Mesendoderm (in vitro differentiated cells): ENCODE measurements around the gene AQP5.

Source experiments
- DNase-seq: peaks from one replicate; pipeline ENCODE4 v3.0.0; 2013
- H2AK5ac ChIP-seq: 2 replicates; pipeline ENCODE4 v1.6.1; 2013; ENCODE audit warnings: low read length, inconsistent platforms
- H2BK120ac ChIP-seq: 2 replicates; pipeline ENCODE4 v1.6.1; 2013; ENCODE audit warnings: low read depth, mild to moderate bottlenecking, low read length, moderate library complexity, mixed read lengths
- H2BK15ac ChIP-seq: replicated peaks from 2 replicates; pipeline ENCODE4 v1.6.1; 2013; ENCODE audit warnings: low read depth, mild to moderate bottlenecking, moderate library complexity
- H2BK5ac ChIP-seq: 2 replicates; pipeline ENCODE4 v1.6.1; 2013; ENCODE audit warnings: low read length, inconsistent platforms
- H3K18ac ChIP-seq: 2 replicates; pipeline ENCODE4 v1.6.1; 2013; ENCODE audit warnings: mild to moderate bottlenecking, low read length, mixed read lengths
- H3K23ac ChIP-seq: one replicate; pipeline ENCODE4 v1.6.1; 2013; ENCODE audit warnings: low read length
- H3K27ac ChIP-seq: 2 replicates; pipeline ENCODE4 v1.5.1; 2013; ENCODE audit warnings: low read depth, mild to moderate bottlenecking, inconsistent platforms, low read length, moderate library complexity
- H3K27me3 ChIP-seq: 2 replicates; pipeline ENCODE4 v1.6.1; 2013; ENCODE audit warnings: low read length, control low read depth, mild to moderate bottlenecking, inconsistent platforms; ENCODE audit not compliant: insufficient read depth, poor library complexity
- H3K36me3 ChIP-seq: 2 replicates; pipeline ENCODE4 v1.6.1; 2013; ENCODE audit warnings: low read length, inconsistent platforms; ENCODE audit not compliant: control insufficient read depth, insufficient read depth
- H3K4ac ChIP-seq: one replicate; pipeline ENCODE4 v1.6.1; 2013; ENCODE audit warnings: low read depth, mild to moderate bottlenecking, low read length, moderate library complexity
- H3K4me1 ChIP-seq: 2 replicates; pipeline ENCODE4 v1.6.1; 2013; ENCODE audit warnings: low read depth, low read length, inconsistent platforms; ENCODE audit not compliant: control insufficient read depth
- H3K4me2 ChIP-seq: 2 replicates; pipeline ENCODE4 v1.6.1; 2013; ENCODE audit warnings: low read length
- H3K4me3 ChIP-seq: 2 replicates; pipeline ENCODE4 v1.5.1; 2013; ENCODE audit warnings: mild to moderate bottlenecking, low read length
- H3K56ac ChIP-seq: one replicate; pipeline ENCODE4 v1.6.1; 2013; ENCODE audit warnings: low read length
- H3K79me1 ChIP-seq: 2 replicates; pipeline ENCODE4 v1.6.1; 2013; ENCODE audit warnings: low read length, inconsistent platforms
- H3K79me2 ChIP-seq: 2 replicates; pipeline ENCODE4 v1.6.1; 2013; ENCODE audit warnings: mild to moderate bottlenecking, low read length; ENCODE audit not compliant: control insufficient read depth, insufficient read depth
- H3K9ac ChIP-seq: 2 replicates; pipeline ENCODE4 v1.6.1; 2013; ENCODE audit warnings: low read length, inconsistent platforms
- H4K5ac ChIP-seq: one replicate; pipeline ENCODE4 v1.6.1; 2013; ENCODE audit warnings: low read length
- H4K8ac ChIP-seq: one replicate; pipeline ENCODE4 v1.6.1; 2013; ENCODE audit warnings: low read depth, mild to moderate bottlenecking, control low read depth, low read length, moderate library complexity
- WGBS: extraction: QIAGEN DNeasy Blood & Tissue Kit; methylation state at CpG from one replicate; pipeline ENCODE4 v1.1.7; 2013; ENCODE audit warnings: low lambda C conversion rate, missing lambda C conversion rate; ENCODE audit not compliant: insufficient coverage; ENCODE audit errors: extremely low coverage; 5-methylcytosine and 5-hydroxymethylcytosine counted together

The AQP5 gene

DNA sequence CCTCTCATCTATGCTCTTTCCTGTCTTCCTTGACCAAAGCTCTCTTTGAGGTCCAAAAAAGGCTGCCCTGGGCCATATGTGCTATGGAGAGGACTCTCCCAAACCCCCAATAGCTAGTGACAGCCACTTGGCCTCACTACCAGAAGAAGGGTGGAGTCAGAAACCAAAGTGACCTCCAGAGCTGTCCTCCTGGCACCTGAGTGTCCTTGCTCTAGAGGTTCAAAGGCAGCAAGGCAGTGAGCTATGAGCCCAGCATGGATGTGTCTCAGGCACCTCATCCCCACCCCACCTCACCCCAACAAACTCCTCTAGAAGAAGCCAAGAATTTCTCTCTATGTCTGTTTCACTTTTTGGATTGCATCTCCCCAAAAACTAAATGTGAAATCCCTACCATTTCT lies 4.1 kb upstream of the AQP5 start:
- Histone ChIP-seq H2BK120ac (no peak overlapping the region), H3K27me3 (peaks cover 31% of the 10 kb centered on the region), H3K18ac (no peak overlapping the region), H3K79me1 (no peaks in the 10 kb centered on the region), H3K27ac (no peak overlapping the region), H4K8ac (no peak overlapping the region), H3K56ac (no peak overlapping the region), H3K4me1 (peaks cover 5% of the 10 kb centered on the region), H3K36me3 (no peaks in the 10 kb centered on the region), H3K4me2 (no peak overlapping the region), H4K5ac (no peak overlapping the region), H2BK5ac (no peak overlapping the region), H3K23ac (no peak overlapping the region), H2BK15ac (no peak overlapping the region), H3K4ac (no peak overlapping the region), H3K4me3 (no peak overlapping the region), H3K9ac (no peak overlapping the region), H2AK5ac (no peak overlapping the region), H3K79me2 (no peaks in the 10 kb centered on the region)
- no peak for DNase-seq

DNA sequence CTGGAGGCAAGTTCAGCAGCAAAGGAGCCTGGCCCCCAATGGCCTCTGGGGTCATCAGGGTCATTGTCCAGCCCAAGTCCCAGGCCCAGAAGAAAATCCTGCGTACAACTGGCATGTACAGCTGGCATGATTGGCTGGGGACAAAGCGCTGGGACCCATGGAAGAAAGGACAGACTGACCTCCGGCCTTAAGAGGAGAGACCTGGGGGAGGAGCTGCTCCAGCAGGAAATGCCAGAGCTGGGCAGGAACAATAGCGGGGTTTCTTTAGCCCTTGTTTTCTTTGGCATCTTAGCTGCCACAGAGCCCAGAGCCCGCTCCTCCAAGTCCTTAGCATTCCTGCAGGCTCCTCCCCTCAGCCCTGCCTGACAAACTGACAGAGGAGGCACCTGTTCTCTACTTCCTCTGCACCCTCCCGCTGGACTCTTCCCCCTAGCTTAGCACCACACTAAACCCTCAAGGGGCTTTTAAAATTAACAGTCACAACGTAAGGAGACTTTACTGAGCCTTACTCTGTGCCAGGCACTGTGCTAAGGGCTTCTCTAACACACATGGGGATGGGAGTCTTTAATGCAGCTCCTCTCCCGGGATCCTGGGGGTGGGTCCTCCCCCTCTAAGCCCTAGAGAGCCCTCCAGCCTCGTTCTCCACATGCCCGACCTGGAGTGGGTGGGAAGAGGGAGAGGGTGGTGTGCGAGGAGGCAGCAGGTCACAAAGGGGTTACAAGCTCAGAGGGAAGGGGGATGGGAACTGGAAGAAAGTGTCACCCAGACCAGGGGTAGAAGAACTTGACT lies 1.8 kb upstream of the AQP5 start:
- Histone ChIP-seq H2BK120ac (no peak overlapping the region), H4K5ac (no peak overlapping the region), H3K9ac (no peak overlapping the region), H3K36me3 (no peaks in the 10 kb centered on the region), H3K4me2 (no peak overlapping the region), H3K79me2 (no peaks in the 10 kb centered on the region), H3K27me3 (peaks cover 31% of the 10 kb centered on the region), H3K4me1 (peaks cover under 1% of the 10 kb centered on the region), H3K4me3 (no peak overlapping the region), H2BK15ac (no peak overlapping the region), H3K56ac (no peak overlapping the region), H3K23ac (no peak overlapping the region), H3K27ac (no peak overlapping the region), H4K8ac (no peak overlapping the region), H3K79me1 (no peaks in the 10 kb centered on the region), H2AK5ac (no peak overlapping the region), H3K18ac (no peak overlapping the region), H3K4ac (no peak overlapping the region), H2BK5ac (no peak overlapping the region)
- WGBS = no CpG with 5 or more reads among the region's 11 CpGs
- peak; percentile 61 for DNase-seq

DNA sequence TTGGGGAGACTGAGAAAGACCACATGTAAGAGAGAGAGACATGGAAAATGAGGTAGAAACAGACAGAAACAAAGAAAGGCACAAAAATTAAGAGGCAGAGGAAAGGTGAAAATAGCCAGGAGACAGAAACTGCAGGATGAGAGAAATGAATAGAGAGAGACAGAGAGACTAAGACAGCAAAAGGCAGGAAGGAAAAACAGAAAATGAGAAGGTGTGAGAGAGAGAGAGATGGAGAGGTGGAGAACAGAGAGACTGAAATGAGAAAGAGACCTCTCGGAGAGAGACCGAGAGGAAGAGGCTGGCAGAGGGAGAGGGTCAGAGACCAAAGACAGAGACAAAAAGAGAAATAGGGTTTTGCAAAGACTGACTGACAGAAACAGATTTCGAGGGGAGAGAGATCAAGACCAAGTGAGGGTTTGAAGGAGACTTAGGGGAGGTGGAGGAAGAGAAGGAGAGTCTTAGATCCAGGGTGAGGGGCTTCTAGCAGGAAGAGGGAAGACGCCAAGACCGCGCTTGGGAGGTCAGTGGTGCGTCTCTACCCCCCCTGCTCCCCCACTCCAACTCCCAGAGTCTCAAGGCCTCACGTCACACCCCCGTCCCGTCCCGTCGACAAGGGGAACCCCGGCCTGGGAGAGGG lies 1.1 kb upstream of the AQP5 start:
- H3K36me3 ChIP-seq = no peaks in the 10 kb centered on the region
- no peak for DNase-seq
- H3K4ac ChIP-seq = no peak overlapping the region
- no peak overlapping the region for H3K56ac ChIP-seq
- H3K79me1 ChIP-seq = no peaks in the 10 kb centered on the region
- no peak overlapping the region for H3K18ac ChIP-seq
- H3K79me2 ChIP-seq = no peaks in the 10 kb centered on the region
- no peak overlapping the region for H2BK120ac ChIP-seq
- H2BK15ac ChIP-seq = no peak overlapping the region
- no peak overlapping the region for H4K8ac ChIP-seq
- no peak overlapping the region for H3K4me3 ChIP-seq
- no peak overlapping the region for H3K23ac ChIP-seq
- H3K4me2 ChIP-seq = no peak overlapping the region
- peaks cover 31% of the 10 kb centered on the region for H3K27me3 ChIP-seq
- H2BK5ac ChIP-seq = no peak overlapping the region
- no peak overlapping the region for H2AK5ac ChIP-seq
- WGBS = no CpG with 5 or more reads among the region's 13 CpGs
- H3K4me1 ChIP-seq = no peaks in the 10 kb centered on the region
- no peak overlapping the region for H3K9ac ChIP-seq
- no peak overlapping the region for H3K27ac ChIP-seq
- no peak overlapping the region for H4K5ac ChIP-seq

DNA sequence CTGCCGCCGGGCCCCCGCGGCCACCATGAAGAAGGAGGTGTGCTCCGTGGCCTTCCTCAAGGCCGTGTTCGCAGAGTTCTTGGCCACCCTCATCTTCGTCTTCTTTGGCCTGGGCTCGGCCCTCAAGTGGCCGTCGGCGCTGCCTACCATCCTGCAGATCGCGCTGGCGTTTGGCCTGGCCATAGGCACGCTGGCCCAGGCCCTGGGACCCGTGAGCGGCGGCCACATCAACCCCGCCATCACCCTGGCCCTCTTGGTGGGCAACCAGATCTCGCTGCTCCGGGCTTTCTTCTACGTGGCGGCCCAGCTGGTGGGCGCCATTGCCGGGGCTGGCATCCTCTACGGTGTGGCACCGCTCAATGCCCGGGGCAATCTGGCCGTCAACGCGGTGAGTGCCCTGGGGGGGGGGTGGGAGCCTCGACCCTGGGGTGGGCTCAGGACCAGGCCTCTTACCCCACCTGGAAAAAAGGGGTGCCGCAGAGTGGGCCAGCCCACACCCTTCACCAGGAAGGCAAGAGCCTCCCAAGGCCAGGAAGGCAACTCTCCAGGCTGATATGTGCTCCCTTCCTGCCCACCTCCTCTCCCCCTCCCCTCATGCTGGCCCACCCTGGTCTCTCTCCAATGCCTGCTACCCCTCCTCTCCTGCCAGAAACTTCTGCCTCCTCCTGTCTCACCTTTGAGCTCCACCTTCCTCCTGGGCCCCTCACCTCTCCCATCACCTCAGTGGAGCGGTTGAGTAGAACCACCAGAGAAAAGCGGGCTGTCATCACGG lies 507 bp downstream of the AQP5 start:
- Histone ChIP-seq H4K5ac (no peak overlapping the region), H3K56ac (no peak overlapping the region), H3K79me2 (no peaks in the 10 kb centered on the region), H3K4me1 (no peaks in the 10 kb centered on the region), H3K27me3 (peaks cover 27% of the 10 kb centered on the region), H3K23ac (no peak overlapping the region), H3K79me1 (no peaks in the 10 kb centered on the region), H2BK15ac (no peak overlapping the region), H3K4me2 (no peak overlapping the region), H3K9ac (no peak overlapping the region), H2BK120ac (no peak overlapping the region), H2AK5ac (no peak overlapping the region), H2BK5ac (no peak overlapping the region), H3K4me3 (no peak overlapping the region), H3K4ac (no peak overlapping the region), H3K18ac (no peak overlapping the region), H3K36me3 (no peaks in the 10 kb centered on the region), H3K27ac (no peak overlapping the region), H4K8ac (no peak overlapping the region)
- no CpG with 5 or more reads among the region's 37 CpGs for WGBS
- DNase-seq = no peak

DNA sequence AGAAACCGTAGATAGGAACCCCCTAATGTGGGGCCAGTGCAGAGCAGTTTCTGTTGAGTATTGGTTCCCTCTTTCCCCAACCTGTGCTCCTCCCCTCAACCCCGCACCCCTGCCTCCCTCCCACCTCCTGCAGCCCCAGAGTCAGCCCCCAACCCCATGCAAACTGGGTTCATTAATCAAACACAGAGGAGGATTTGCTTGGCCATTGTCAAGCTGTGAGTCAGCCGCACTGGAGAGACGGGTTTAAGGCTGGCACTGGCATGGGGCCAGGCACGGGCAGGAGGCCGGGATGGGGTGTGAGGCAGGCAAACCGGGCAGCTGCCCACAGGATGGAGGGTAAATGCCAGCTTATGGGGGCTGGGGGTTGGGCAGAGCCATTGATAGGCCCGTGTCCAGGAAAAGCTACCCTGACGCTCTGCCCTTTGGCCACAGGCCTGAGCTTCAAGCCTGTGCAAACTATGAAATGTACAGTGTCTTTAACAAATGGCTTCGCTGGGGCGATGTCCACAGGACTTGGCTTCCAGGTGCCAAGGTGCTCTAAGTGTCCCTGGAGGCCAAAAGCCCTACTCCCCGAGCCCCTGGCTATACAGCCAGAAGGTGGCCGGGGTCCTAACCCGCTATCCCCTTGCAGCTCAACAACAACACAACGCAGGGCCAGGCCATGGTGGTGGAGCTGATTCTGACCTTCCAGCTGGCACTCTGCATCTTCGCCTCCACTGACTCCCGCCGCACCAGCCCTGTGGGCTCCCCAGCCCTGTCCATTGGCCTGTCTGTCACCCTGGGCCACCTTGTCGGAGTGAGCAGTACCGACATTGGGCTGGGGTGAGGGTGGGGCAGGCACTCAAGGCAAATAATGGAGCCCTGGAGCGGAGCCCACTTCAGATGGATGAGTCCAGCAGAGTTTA lies 1.4 kb downstream of the AQP5 start:
- DNase-seq = no peak
- no CpG with 5 or more reads among the region's 21 CpGs for WGBS
- peaks cover 27% of the 10 kb centered on the region for H3K27me3 ChIP-seq

More for the DNA sequence above, 1.4 kb downstream of the AQP5 start:
- Histone ChIP-seq H2AK5ac (no peak overlapping the region), H3K9ac (no peak overlapping the region), H3K56ac (no peak overlapping the region), H3K79me1 (no peaks in the 10 kb centered on the region), H3K27ac (no peak overlapping the region), H3K4ac (no peak overlapping the region), H2BK5ac (no peak overlapping the region), H3K4me3 (no peak overlapping the region), H3K18ac (no peak overlapping the region), H4K5ac (no peak overlapping the region), H3K4me2 (no peak overlapping the region), H3K23ac (no peak overlapping the region), H3K4me1 (no peaks in the 10 kb centered on the region), H2BK15ac (no peak overlapping the region), H4K8ac (no peak overlapping the region), H2BK120ac (no peak overlapping the region), H3K36me3 (no peaks in the 10 kb centered on the region), H3K79me2 (no peaks in the 10 kb centered on the region)
